Mesendoderm (in vitro differentiated cells): ENCODE data around the gene DCST2. TPM values are rescaled to one million over a fixed set of nuclear protein-coding genes. Genes with fewer than 3 reads are reported as not detected.

Source experiments
- DNase-seq: peaks from one replicate; pipeline ENCODE4 v3.0.0; 2013
- H2AK5ac ChIP-seq: 2 replicates; pipeline ENCODE4 v1.6.1; 2013; ENCODE audit warnings: low read length, inconsistent platforms
- H2BK120ac ChIP-seq: 2 replicates; pipeline ENCODE4 v1.6.1; 2013; ENCODE audit warnings: low read depth, mild to moderate bottlenecking, low read length, moderate library complexity, mixed read lengths
- H2BK15ac ChIP-seq: replicated peaks from 2 replicates; pipeline ENCODE4 v1.6.1; 2013; ENCODE audit warnings: low read depth, mild to moderate bottlenecking, moderate library complexity
- H2BK5ac ChIP-seq: 2 replicates; pipeline ENCODE4 v1.6.1; 2013; ENCODE audit warnings: low read length, inconsistent platforms
- H3K18ac ChIP-seq: 2 replicates; pipeline ENCODE4 v1.6.1; 2013; ENCODE audit warnings: mild to moderate bottlenecking, low read length, mixed read lengths
- H3K23ac ChIP-seq: one replicate; pipeline ENCODE4 v1.6.1; 2013; ENCODE audit warnings: low read length
- H3K27ac ChIP-seq: 2 replicates; pipeline ENCODE4 v1.5.1; 2013; ENCODE audit warnings: low read depth, mild to moderate bottlenecking, inconsistent platforms, low read length, moderate library complexity
- H3K27me3 ChIP-seq: 2 replicates; pipeline ENCODE4 v1.6.1; 2013; ENCODE audit warnings: low read length, control low read depth, mild to moderate bottlenecking, inconsistent platforms; ENCODE audit not compliant: insufficient read depth, poor library complexity
- H3K36me3 ChIP-seq: 2 replicates; pipeline ENCODE4 v1.6.1; 2013; ENCODE audit warnings: low read length, inconsistent platforms; ENCODE audit not compliant: control insufficient read depth, insufficient read depth
- H3K4ac ChIP-seq: one replicate; pipeline ENCODE4 v1.6.1; 2013; ENCODE audit warnings: low read depth, mild to moderate bottlenecking, low read length, moderate library complexity
- H3K4me1 ChIP-seq: 2 replicates; pipeline ENCODE4 v1.6.1; 2013; ENCODE audit warnings: low read depth, low read length, inconsistent platforms; ENCODE audit not compliant: control insufficient read depth
- H3K4me2 ChIP-seq: 2 replicates; pipeline ENCODE4 v1.6.1; 2013; ENCODE audit warnings: low read length
- H3K4me3 ChIP-seq: 2 replicates; pipeline ENCODE4 v1.5.1; 2013; ENCODE audit warnings: mild to moderate bottlenecking, low read length
- H3K56ac ChIP-seq: one replicate; pipeline ENCODE4 v1.6.1; 2013; ENCODE audit warnings: low read length
- H3K79me1 ChIP-seq: 2 replicates; pipeline ENCODE4 v1.6.1; 2013; ENCODE audit warnings: low read length, inconsistent platforms
- H3K79me2 ChIP-seq: 2 replicates; pipeline ENCODE4 v1.6.1; 2013; ENCODE audit warnings: mild to moderate bottlenecking, low read length; ENCODE audit not compliant: control insufficient read depth, insufficient read depth
- H3K9ac ChIP-seq: 2 replicates; pipeline ENCODE4 v1.6.1; 2013; ENCODE audit warnings: low read length, inconsistent platforms
- H4K5ac ChIP-seq: one replicate; pipeline ENCODE4 v1.6.1; 2013; ENCODE audit warnings: low read length
- H4K8ac ChIP-seq: one replicate; pipeline ENCODE4 v1.6.1; 2013; ENCODE audit warnings: low read depth, mild to moderate bottlenecking, control low read depth, low read length, moderate library complexity
- WGBS: extraction: QIAGEN DNeasy Blood & Tissue Kit; methylation state at CpG from one replicate; pipeline ENCODE4 v1.1.7; 2013; ENCODE audit warnings: low lambda C conversion rate, missing lambda C conversion rate; ENCODE audit not compliant: insufficient coverage; ENCODE audit errors: extremely low coverage; 5-methylcytosine and 5-hydroxymethylcytosine counted together
- small RNA-seq: library from polyadenylated mRNA; stranded (forward); fragments of <200 nt; extraction: miRNeasy Mini kit (QIAGEN cat#:217004); gene quantifications from one replicate; pipeline ENCODE3, GENCODE V24; 2013; ENCODE audit not compliant: insufficient read depth

Gene DCST2

DNA sequence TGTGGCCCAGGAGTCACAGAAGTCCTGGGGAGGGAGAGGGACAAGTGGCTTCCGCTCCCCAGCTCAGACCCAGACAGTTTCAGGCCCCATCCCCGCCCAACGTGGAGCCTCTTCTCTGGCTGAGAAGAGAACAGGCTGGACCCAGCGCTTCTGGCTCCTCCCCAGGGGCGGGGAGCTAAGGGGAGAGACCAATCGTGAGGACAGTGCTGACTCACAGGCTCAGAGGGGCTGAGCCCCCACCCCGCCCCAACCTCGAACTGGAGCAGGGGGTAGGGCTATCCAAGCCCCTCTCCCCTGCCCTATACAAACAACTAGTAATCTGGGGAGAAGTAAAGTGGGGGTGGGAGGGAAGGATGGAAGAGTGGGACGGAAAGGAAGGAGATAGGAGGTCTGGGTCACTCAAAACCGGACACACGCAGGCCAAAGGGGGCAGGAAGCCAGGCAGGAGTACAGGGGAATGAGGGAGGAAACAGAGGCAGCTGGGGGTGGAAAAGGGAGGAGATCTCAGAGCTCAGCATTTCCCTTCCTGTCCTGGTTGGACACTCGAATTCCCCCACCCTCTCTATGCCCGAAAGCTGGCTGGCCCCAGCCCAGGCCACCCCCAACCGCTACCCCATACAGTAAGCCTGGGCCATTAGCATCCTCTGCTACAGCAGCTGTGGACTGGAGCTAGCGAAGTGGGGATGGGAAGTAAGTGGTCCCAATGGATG is 62.8 kb downstream of the DCST2 start, which contains the start of gene SHC1:
Gene SHC1 (minus strand): TSS at position 117 of the 710 bp plus-strand sequence. CDS start 221 bp downstream, outside the sequence.
- H4K5ac ChIP-seq: peak within 1 kb of the TSS; percentile 85
- peak; percentile 98 for DNase-seq
- no peaks in the 10 kb centered on the region for H3K27me3 ChIP-seq
- H3K4me2 ChIP-seq: peak within 1 kb of the TSS; percentile 73
- H3K27ac ChIP-seq: peak within 1 kb of the TSS; percentile 96
- peaks cover 6% of the 10 kb centered on the region for H3K4me1 ChIP-seq
- H2BK15ac ChIP-seq: no peak within 1 kb of the TSS
- peaks cover 22% of the 10 kb centered on the region for H3K79me1 ChIP-seq
- H3K9ac ChIP-seq: peak within 1 kb of the TSS; percentile 95
- WGBS: no CpG with 5 or more reads among the region's 15 CpGs
- peaks cover 43% of the 10 kb centered on the region for H3K79me2 ChIP-seq
- H3K23ac ChIP-seq: peak within 1 kb of the TSS; percentile 59
- H3K4ac ChIP-seq: peak within 1 kb of the TSS; percentile 70
- peak within 1 kb of the TSS; percentile 95 for H3K56ac ChIP-seq
- H3K18ac ChIP-seq: peak within 1 kb of the TSS; percentile 83
- H2AK5ac ChIP-seq: peak within 1 kb of the TSS; percentile 93
- peak within 1 kb of the TSS; percentile 5 for H2BK120ac ChIP-seq
- peak within 1 kb of the TSS; percentile 94 for H2BK5ac ChIP-seq
- H4K8ac ChIP-seq: no peak within 1 kb of the TSS
- peaks cover 11% of the 10 kb centered on the region for H3K36me3 ChIP-seq
- peak within 1 kb of the TSS; percentile 79 for H3K4me3 ChIP-seq

DNA sequence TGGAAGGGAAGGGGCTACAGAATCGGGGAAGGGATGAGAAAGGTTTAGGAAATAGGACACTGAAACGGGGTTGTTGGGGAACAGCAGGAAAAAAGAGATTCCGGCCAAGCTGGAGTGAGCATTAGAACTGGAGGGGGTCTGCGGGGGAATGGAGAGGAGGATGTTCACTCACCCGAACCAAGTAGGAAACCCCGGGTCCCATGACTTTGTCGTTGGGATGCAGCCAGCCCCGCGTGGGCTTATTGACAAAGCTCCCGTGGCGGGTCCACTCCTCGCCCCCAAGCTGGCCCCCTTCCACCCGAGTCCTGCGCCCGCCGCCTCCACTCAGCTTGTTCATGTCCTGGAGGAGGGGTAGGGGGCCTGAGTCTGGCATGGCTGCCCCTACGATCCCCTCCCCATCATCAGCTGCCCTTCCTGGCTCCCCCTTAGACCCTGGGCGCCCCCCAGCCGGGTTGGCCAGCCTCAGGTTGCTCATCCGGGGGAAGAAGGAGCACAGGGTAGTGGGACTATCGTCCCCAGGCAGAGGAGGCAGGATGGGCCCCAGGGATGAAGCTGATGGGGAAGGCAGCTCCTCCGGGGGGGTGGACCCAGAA is 63.6 kb downstream of the DCST2 start:
- Histone ChIP-seq H3K79me2 (peaks cover 38% of the 10 kb centered on the region), H2BK5ac (peak overlapping the region; percentile 63), H3K4me2 (peak overlapping the region; percentile 73), H3K36me3 (peaks cover 15% of the 10 kb centered on the region), H3K23ac (peak overlapping the region; percentile 59), H3K79me1 (peaks cover 25% of the 10 kb centered on the region), H3K27me3 (no peaks in the 10 kb centered on the region), H3K18ac (peak overlapping the region; percentile 83), H3K27ac (peak overlapping the region; percentile 49), H3K9ac (peak overlapping the region; percentile 95), H2BK15ac (no peak overlapping the region), H2BK120ac (no peak overlapping the region), H4K8ac (no peak overlapping the region), H4K5ac (no peak overlapping the region), H3K56ac (peak overlapping the region; percentile 87), H2AK5ac (no peak overlapping the region), H3K4ac (peak overlapping the region; percentile 70), H3K4me1 (peaks cover 6% of the 10 kb centered on the region), H3K4me3 (peak overlapping the region; percentile 79)
- no peak for DNase-seq
- no CpG with 5 or more reads among the region's 22 CpGs for WGBS

GRCh38 chr1:154969246-154969645 is 64.3 kb downstream of the DCST2 start:
- Histone ChIP-seq H3K9ac (peak overlapping the region; percentile 95), H4K5ac (no peak overlapping the region), H2BK5ac (no peak overlapping the region), H3K4me1 (peaks cover 6% of the 10 kb centered on the region), H3K36me3 (peaks cover 17% of the 10 kb centered on the region), H3K4ac (no peak overlapping the region), H4K8ac (no peak overlapping the region), H3K56ac (peak overlapping the region; percentile 87), H3K18ac (no peak overlapping the region), H2BK120ac (no peak overlapping the region), H2BK15ac (no peak overlapping the region), H3K79me1 (peaks cover 25% of the 10 kb centered on the region), H3K27me3 (no peaks in the 10 kb centered on the region), H3K23ac (peak overlapping the region; percentile 59), H3K79me2 (peaks cover 37% of the 10 kb centered on the region), H3K4me2 (peak overlapping the region; percentile 73), H3K4me3 (peak overlapping the region; percentile 79), H2AK5ac (peak overlapping the region; percentile 59), H3K27ac (no peak overlapping the region)
- WGBS: no CpG with 5 or more reads among the region's 5 CpGs
- no peak for DNase-seq

- Histone ChIP-seq H4K5ac (no peak overlapping the region), H3K27me3 (no peaks in the 10 kb centered on the region), H3K4me2 (peak overlapping the region; percentile 73), H3K79me1 (peaks cover 26% of the 10 kb centered on the region), H3K9ac (peak overlapping the region; percentile 95), H3K23ac (no peak overlapping the region), H4K8ac (no peak overlapping the region), H3K4me1 (peaks cover 6% of the 10 kb centered on the region), H3K4ac (no peak overlapping the region), H3K56ac (peak overlapping the region; percentile 87), H2BK120ac (no peak overlapping the region), H3K18ac (no peak overlapping the region), H3K36me3 (peaks cover 21% of the 10 kb centered on the region), H3K4me3 (peak overlapping the region; percentile 79), H3K79me2 (peaks cover 37% of the 10 kb centered on the region), H2BK5ac (no peak overlapping the region), H3K27ac (no peak overlapping the region), H2BK15ac (no peak overlapping the region), H2AK5ac (no peak overlapping the region)
- peak; percentile 29 for DNase-seq
- WGBS: no CpG with 5 or more reads among the region's 3 CpGs
These were observed 64.8 kb downstream of the DCST2 start for GRCh38 chr1:154968731-154969130.

Small RNA genes lying within 50 kb of the gene (small RNA-seq; reads per million reads assigned to genes)
- not detected for gene MIR4258
